ENCODE measurements around the gene NTF4.
"Not testable (repeated sequence)": the region's sequence is repeated elsewhere in the genome, so short reads cannot be mapped to it uniquely, and the experiment has no call there.

Gene NTF4

DNA sequence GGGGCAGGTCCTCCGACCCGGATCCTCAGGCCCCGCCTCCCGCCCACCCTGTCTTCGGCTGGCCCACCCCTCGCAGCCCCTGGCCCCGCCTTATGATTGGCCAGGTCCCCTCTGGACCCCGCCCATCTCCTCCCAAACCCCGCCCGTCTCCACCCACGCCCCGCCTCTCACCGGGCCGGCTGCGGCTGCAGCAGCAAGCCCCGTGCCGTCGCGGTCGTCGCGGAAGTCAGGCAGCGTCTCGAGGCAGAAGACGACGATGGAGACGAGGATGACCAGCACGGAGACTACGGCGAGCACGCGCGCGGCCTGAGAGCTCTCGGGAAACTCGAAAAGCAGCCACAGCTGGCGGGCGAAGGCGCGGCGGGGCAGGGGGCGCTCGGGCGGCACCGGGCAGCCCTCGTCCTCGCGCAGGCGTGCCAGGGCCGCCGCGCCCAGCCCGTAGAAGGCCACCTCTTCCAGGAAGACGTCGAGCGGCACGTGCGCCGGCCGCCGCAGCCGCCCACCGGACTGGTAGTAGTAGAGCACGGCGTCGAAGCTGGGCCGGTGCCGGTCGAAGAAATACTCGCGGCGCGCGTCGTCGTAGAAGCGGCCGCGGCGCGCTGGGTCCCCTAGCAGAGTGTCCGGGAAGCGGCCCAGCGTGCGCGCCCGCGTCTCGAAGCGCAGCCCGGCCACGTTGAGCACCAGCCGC lies 7.4 kb upstream of the NTF4 start:
- Mint-ChIP-seq H3K9me3 (ENCODE audit: low read depth) (no peaks in the 10 kb centered on the region), H3K27me3 (peaks cover 38% of the 10 kb centered on the region), H3K4me3 (no peak overlapping the region), H3K27ac (no peak overlapping the region), H3K4me1 (ENCODE audit: low read depth) (peaks cover 8% of the 10 kb centered on the region), H3K36me3 (peaks cover 3% of the 10 kb centered on the region)

DNA sequence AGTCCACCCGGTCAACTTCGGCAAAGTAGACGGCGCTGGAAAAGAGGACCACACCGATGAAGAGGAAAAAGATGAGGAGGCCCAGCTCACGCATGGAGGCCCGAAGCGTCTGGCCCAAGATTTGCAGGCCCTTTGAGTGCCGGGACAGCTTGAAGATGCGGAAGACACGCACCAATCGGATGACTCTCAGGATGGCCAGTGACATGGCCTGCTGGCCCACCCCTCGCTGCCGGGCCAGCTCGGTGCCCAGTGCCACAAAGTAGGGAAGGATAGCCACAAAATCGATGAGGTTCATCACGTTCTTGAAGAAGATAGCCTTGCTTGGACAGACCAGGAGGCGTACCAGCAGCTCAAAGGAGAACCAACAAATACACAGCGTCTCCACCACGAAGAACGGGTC lies 5.8 kb upstream of the NTF4 start:
- Mint-ChIP-seq H3K27ac (no peak overlapping the region), H3K4me3 (no peak overlapping the region)

DNA sequence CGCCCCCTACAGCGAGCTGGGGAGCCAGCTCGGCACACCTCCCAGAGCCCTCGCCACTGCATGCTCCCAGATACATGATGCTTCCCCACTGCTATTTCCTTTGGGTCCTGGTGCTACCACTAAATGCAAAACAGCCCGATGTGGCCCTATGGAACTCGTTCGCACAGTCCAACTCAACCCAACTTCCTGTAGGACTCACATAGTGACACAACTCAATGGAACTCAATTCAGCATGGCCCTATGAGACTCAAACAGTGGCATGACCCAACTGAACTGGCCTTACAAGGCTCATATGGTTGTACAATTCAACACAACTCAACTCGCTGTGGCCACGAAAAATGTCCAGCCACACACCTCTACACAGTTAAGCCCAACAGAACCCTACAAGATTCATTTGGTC lies 4.4 kb upstream of the NTF4 start:
- H3K27ac Mint-ChIP-seq, result no peak overlapping the region
- peaks cover 8% of the 10 kb centered on the region for H3K4me1 Mint-ChIP-seq (ENCODE audit: low read depth)
- H3K36me3 Mint-ChIP-seq, result peaks cover 3% of the 10 kb centered on the region
- H3K27me3 Mint-ChIP-seq, result peaks cover 45% of the 10 kb centered on the region
- no peak overlapping the region for H3K4me3 Mint-ChIP-seq
- no peaks in the 10 kb centered on the region for H3K9me3 Mint-ChIP-seq (ENCODE audit: low read depth)

More for the DNA sequence above, 5.8 kb upstream of the NTF4 start:
- Mint-ChIP-seq H3K4me1 (ENCODE audit: low read depth) (peaks cover 8% of the 10 kb centered on the region), H3K9me3 (ENCODE audit: low read depth) (no peaks in the 10 kb centered on the region), H3K27me3 (peaks cover 50% of the 10 kb centered on the region), H3K36me3 (peaks cover 3% of the 10 kb centered on the region)

DNA sequence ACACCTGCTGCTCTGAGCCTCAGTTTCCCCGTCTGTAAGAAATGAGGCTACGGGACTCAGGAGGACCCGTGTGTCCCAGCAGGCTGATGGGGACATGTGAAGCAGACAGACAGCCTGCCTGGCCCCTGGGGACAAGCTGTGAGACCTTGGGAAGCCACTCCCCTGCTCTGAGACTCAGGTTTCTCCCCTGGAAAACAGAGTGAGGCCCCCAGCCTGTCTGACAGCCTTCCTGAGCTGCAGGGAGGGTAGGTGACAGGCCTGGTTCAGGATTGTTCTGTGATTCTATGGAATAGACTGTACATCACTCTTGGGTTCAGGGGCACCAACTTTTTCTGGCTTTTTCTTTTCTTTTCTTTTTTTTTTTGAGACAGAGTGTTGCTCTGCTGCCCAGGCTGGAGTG lies 2.9 kb upstream of the NTF4 start:
- no peak overlapping the region for H3K27ac Mint-ChIP-seq
- no peak overlapping the region for H3K4me3 Mint-ChIP-seq
- H3K9me3 Mint-ChIP-seq (ENCODE audit: low read depth), result no peaks in the 10 kb centered on the region
- H3K4me1 Mint-ChIP-seq (ENCODE audit: low read depth), result no peaks in the 10 kb centered on the region
- H3K27me3 Mint-ChIP-seq, result peaks cover 35% of the 10 kb centered on the region
- H3K36me3 Mint-ChIP-seq, result peaks cover 3% of the 10 kb centered on the region

DNA sequence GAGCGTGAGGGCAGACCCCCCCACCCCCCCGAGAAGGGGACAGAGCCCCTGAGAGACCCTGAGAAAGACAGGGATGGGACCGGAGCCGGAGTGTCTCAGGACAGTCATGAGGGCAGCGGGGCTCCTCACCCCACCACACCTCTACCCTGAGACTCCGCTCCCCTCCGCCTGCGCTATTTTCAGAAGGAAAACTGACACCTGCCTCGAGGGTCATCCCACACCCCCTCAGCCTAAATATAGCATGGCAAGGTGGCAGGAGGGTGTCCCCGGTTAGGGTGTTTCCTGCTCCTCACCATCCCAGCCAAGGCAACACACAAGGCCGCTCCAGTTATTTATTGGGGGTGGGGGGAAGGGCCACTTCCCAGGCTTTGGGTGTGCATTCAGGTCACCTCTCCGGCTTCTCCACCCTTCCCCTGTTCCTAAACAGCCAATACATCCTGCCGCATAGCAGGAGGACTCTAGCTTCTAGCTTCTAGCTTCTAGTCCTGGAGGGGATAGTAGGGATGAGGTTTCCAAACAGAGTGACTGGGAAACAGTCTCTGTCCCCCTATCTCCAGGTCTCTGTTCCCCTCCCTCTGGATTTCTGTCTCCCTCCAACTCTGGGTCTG lies 1.4 kb upstream of the NTF4 start:
- peaks cover 34% of the 10 kb centered on the region for H3K27me3 Mint-ChIP-seq
- H3K27ac Mint-ChIP-seq, result no peak overlapping the region
- peaks cover 3% of the 10 kb centered on the region for H3K36me3 Mint-ChIP-seq

DNA sequence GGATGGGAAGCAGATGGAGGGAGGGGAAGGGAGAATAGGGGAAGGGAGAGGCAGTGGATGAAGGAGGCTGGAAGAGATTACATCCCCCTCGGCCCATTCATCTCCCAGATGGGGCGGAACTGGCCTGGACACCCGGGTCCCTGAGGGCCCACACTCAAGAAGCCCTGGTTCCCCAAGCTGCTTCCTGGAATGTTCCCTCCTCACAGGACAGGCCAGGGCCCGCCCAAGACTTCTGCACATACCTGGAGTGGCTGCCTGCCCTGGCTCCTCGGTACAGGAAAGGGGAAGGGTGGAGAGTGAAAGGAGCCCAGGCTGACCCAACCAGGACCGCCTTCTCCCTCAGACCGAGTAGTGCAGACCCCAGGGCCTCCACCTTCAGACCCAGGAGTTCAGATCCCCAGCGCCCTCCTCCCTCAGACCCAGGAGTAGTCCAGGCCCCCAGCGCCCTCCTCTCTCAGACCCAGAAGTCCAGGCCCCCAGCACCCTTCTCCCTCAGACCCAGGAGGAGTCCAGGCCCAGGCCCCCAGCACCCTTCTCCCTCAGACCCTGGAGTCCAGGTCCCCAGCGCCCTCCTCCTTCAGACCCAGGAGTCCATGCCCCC lies 489 bp downstream of the NTF4 start:
- Mint-ChIP-seq H3K9me3 (ENCODE audit: low read depth) (no peaks in the 10 kb centered on the region), H3K27ac (no peak overlapping the region), H3K36me3 (no peaks in the 10 kb centered on the region), H3K4me1 (ENCODE audit: low read depth) (no peaks in the 10 kb centered on the region), H3K4me3 (no peak overlapping the region), H3K27me3 (peaks cover 29% of the 10 kb centered on the region)

More for the DNA sequence above, 1.4 kb upstream of the NTF4 start:
- no peak overlapping the region for H3K4me3 Mint-ChIP-seq
- H3K4me1 Mint-ChIP-seq (ENCODE audit: low read depth), result no peaks in the 10 kb centered on the region
- no peaks in the 10 kb centered on the region for H3K9me3 Mint-ChIP-seq (ENCODE audit: low read depth)

GRCh38 chr19:49061445-49061844 lies 3.2 kb downstream of the NTF4 start:
- Mint-ChIP-seq H3K27ac (no peak overlapping the region), H3K4me1 (ENCODE audit: low read depth) (peaks cover 13% of the 10 kb centered on the region), H3K27me3 (peaks cover 20% of the 10 kb centered on the region), H3K36me3 (no peaks in the 10 kb centered on the region), H3K9me3 (ENCODE audit: low read depth) (no peaks in the 10 kb centered on the region), H3K4me3 (no peak overlapping the region)

- Mint-ChIP-seq H3K9me3 (ENCODE audit: low read depth) (no peaks in the 10 kb centered on the region), H3K4me3 (no peak overlapping the region), H3K36me3 (no peaks in the 10 kb centered on the region), H3K4me1 (ENCODE audit: low read depth) (peaks cover 15% of the 10 kb centered on the region), H3K27ac (no peak overlapping the region), H3K27me3 (peaks cover 16% of the 10 kb centered on the region)
Observed at GRCh38 chr19:49061000-49061399, 3.6 kb downstream of the NTF4 start.

- peaks cover 12% of the 10 kb centered on the region for H3K27me3 Mint-ChIP-seq
- no peak overlapping the region for H3K4me3 Mint-ChIP-seq
- H3K4me1 Mint-ChIP-seq (ENCODE audit: low read depth), result peaks cover 15% of the 10 kb centered on the region
- H3K9me3 Mint-ChIP-seq (ENCODE audit: low read depth), result no peaks in the 10 kb centered on the region
- H3K36me3 Mint-ChIP-seq, result no peaks in the 10 kb centered on the region
- H3K27ac Mint-ChIP-seq, result no peak overlapping the region
Observed at GRCh38 chr19:49059053-49059452, 5.6 kb downstream of the NTF4 start.

GRCh38 chr19:49058562-49058961 lies 6.1 kb downstream of the NTF4 start:
- no peak overlapping the region for H3K27ac Mint-ChIP-seq
- H3K27me3 Mint-ChIP-seq, result peaks cover 12% of the 10 kb centered on the region
- no peak overlapping the region for H3K4me3 Mint-ChIP-seq
- no peaks in the 10 kb centered on the region for H3K9me3 Mint-ChIP-seq (ENCODE audit: low read depth)
- peaks cover 15% of the 10 kb centered on the region for H3K4me1 Mint-ChIP-seq (ENCODE audit: low read depth)
- H3K36me3 Mint-ChIP-seq, result no peaks in the 10 kb centered on the region

GRCh38 chr19:49057636-49058234 lies 6.9 kb downstream of the NTF4 start, which contains the start of gene CGB7:
CGB7 (minus strand) TSS chr19:49057749; CDS start chr19:49055375, 2,374 bp downstream.
- peaks cover 12% of the 10 kb centered on the region for H3K27me3 Mint-ChIP-seq
- no peaks in the 10 kb centered on the region for H3K9me3 Mint-ChIP-seq (ENCODE audit: low read depth)
- H3K27ac Mint-ChIP-seq, result no peak within 1 kb of the TSS
- H3K4me1 Mint-ChIP-seq (ENCODE audit: low read depth), result peaks cover 15% of the 10 kb centered on the region
- peak within 1 kb of the TSS; percentile 89 for H3K4me3 Mint-ChIP-seq
- H3K36me3 Mint-ChIP-seq, result no peaks in the 10 kb centered on the region

- not testable (repeated sequence) for H3K27ac Mint-ChIP-seq; H3K9me3 Mint-ChIP-seq (ENCODE audit: low read depth); H3K36me3 Mint-ChIP-seq
- Mint-ChIP-seq H3K4me1 (ENCODE audit: low read depth) (peaks cover 15% of the 10 kb centered on the region), H3K27me3 (peaks cover 12% of the 10 kb centered on the region), H3K4me3 (peak overlapping the region; percentile 89)
Observed at GRCh38 chr19:49056902-49057596, 7.6 kb downstream of the NTF4 start.

- Mint-ChIP-seq H3K9me3 (ENCODE audit: low read depth) (no peaks in the 10 kb centered on the region), H3K36me3 (no peaks in the 10 kb centered on the region), H3K4me1 (ENCODE audit: low read depth) (peaks cover 15% of the 10 kb centered on the region), H3K27ac (no peak overlapping the region), H3K27me3 (peaks cover 12% of the 10 kb centered on the region), H3K4me3 (peak overlapping the region; percentile 89)
Observed at GRCh38 chr19:49056101-49056901, 8.3 kb downstream of the NTF4 start.

GRCh38 chr19:49050376-49051033 lies 14.1 kb downstream of the NTF4 start:
- not testable (repeated sequence) for H3K9me3 Mint-ChIP-seq (ENCODE audit: low read depth); H3K27me3 Mint-ChIP-seq; H3K4me3 Mint-ChIP-seq; H3K36me3 Mint-ChIP-seq; H3K4me1 Mint-ChIP-seq (ENCODE audit: low read depth); H3K27ac Mint-ChIP-seq

All from activated naive CD8-positive, alpha-beta T cell (primary cell).